Fibroblast of skin of abdomen (primary cell): ENCODE measurements around the gene SENP7. TPM values are rescaled to one million over a fixed set of nuclear protein-coding genes. Genes with fewer than 3 reads are reported as not detected.
"Not testable (repeated sequence)": the region's sequence is repeated elsewhere in the genome, so short reads cannot be mapped to it uniquely, and the experiment has no call there.

Source experiments
- DNase-seq: peaks from one replicate; pipeline ENCODE4 v3.0.0-alpha.2; 2013
- polyA plus RNA-seq, 2 experiments: library from polyadenylated mRNA; unstranded; fragments of 120-200 nt; gene quantifications; one replicate each; pipeline ENCODE4 v1.2.1, GENCODE V29; 2013; ENCODE audit not compliant: insufficient read length in 2 of 2

The SENP7 gene
- 10.9 TPM for polyA plus RNA-seq (2013, experiment 1 of 2; ENCODE audit: insufficient read length)
- 9.9 TPM for polyA plus RNA-seq (2013, experiment 2 of 2; ENCODE audit: insufficient read length)

GRCh38 chr3:101512646-101513418 is at the start of gene SENP7:
Gene SENP7 (minus strand): TSS chr3:101513212. CDS start chr3:101513130, 82 bp downstream.
- DNase-seq: peak; percentile 84

- DNase-seq: peak; percentile 93
Observed at GRCh38 chr3:101561630-101562328, 48.8 kb upstream of the SENP7 start, which contains the start of gene TRMT10C. Gene TRMT10C (plus strand): TSS chr3:101561868. CDS start chr3:101564782, 2,914 bp downstream.

- DNase-seq: no peak
Observed at GRCh38 chr3:101556064-101556463, 43.1 kb upstream of the SENP7 start.

- DNase-seq: not testable (repeated sequence)
Observed at GRCh38 chr3:101553381-101553780, 40.4 kb upstream of the SENP7 start.

GRCh38 chr3:101551359-101552081 is 38.5 kb upstream of the SENP7 start:
- DNase-seq: not testable (repeated sequence)

- no peak for DNase-seq
Observed at GRCh38 chr3:101549473-101549872, 36.5 kb upstream of the SENP7 start.

- DNase-seq: no peak
Observed at GRCh38 chr3:101548527-101549105, 35.6 kb upstream of the SENP7 start.

- no peak for DNase-seq
Observed at GRCh38 chr3:101544161-101544850, 31.3 kb upstream of the SENP7 start.

- DNase-seq: no peak
Observed at GRCh38 chr3:101542957-101543356, 29.9 kb upstream of the SENP7 start.

- DNase-seq: not testable (repeated sequence)
Observed at GRCh38 chr3:101536955-101537354, 23.9 kb upstream of the SENP7 start.

- no peak for DNase-seq
Observed at GRCh38 chr3:101536266-101536665, 23.3 kb upstream of the SENP7 start.

GRCh38 chr3:101535221-101535620 is 22.2 kb upstream of the SENP7 start:
- no peak for DNase-seq

- DNase-seq: no peak
Observed at GRCh38 chr3:101533603-101533968, 20.6 kb upstream of the SENP7 start.

GRCh38 chr3:101532783-101533602 is 20.0 kb upstream of the SENP7 start:
- DNase-seq: no peak

GRCh38 chr3:101531473-101532086 is 18.6 kb upstream of the SENP7 start:
- no peak for DNase-seq

GRCh38 chr3:101530686-101531047 is 17.7 kb upstream of the SENP7 start:
- no peak for DNase-seq

GRCh38 chr3:101529816-101530685 is 17.0 kb upstream of the SENP7 start:
- DNase-seq: no peak

GRCh38 chr3:101527906-101528305 is 14.9 kb upstream of the SENP7 start:
- DNase-seq: no peak

- DNase-seq: no peak
Observed at GRCh38 chr3:101527441-101527840, 14.4 kb upstream of the SENP7 start.
